Mesothelial cell of epicardium (in vitro differentiated cells): Measurements from ENCODE around the gene NFATC2. TPM values are rescaled to one million over a fixed set of nuclear protein-coding genes. Genes with fewer than 3 reads are reported as not detected.

Source experiments
- DNase-seq, 2 experiments: peaks; one replicate each; pipeline ENCODE4 v3.0.0; 2021; ENCODE audit warnings: low spot score in 2 of 2; ENCODE audit not compliant: unreplicated experiment in 2 of 2
- H3K27ac Mint-ChIP-seq: 2 replicates; pipeline ENCODE4 v1.8.0; 2021; ENCODE audit warnings: mixed read lengths
- H3K27me3 Mint-ChIP-seq: 2 replicates; pipeline ENCODE4 v1.8.0; 2021; ENCODE audit warnings: low read depth, mixed read lengths
- H3K36me3 Mint-ChIP-seq: 2 replicates; pipeline ENCODE4 v1.8.0; 2021; ENCODE audit warnings: mixed read lengths
- H3K4me1 Mint-ChIP-seq: 2 replicates; pipeline ENCODE4 v1.8.0; 2021; ENCODE audit warnings: mixed read lengths
- H3K4me3 Mint-ChIP-seq: 2 replicates; pipeline ENCODE4 v1.8.0; 2021; ENCODE audit warnings: mild to moderate bottlenecking, moderate library complexity, mixed read lengths
- H3K9me3 Mint-ChIP-seq: 2 replicates; pipeline ENCODE4 v1.8.0; 2021; ENCODE audit warnings: mixed read lengths
- CTCF ChIP-seq: fragments of 200-600 bp; sonication (generic); IDR thresholded peaks from one replicate; pipeline ENCODE4 v1.5.0; 2021; ENCODE audit warnings: antibody characterized with exemption; ENCODE audit not compliant: unreplicated experiment
- microRNA-seq: library from miRNA; unstranded; fragments of <30 nt; microRNA quantifications from one replicate; pipeline ENCODE4 v1.2.0, GENCODE V29; 2021; ENCODE audit warnings: inconsistent platforms, mixed read lengths
- total RNA-seq: library from RNA; stranded (reverse); gene quantifications from 3 replicates; pipeline ENCODE4 v1.2.1, GENCODE V29; 2021

Gene NFATC2
- total RNA-seq, 1 donor from 2014 or later, result 14.0 TPM

GRCh38 chr20:51337126-51337805 is 205.3 kb downstream of the NFATC2 start:
- no peak for DNase-seq
- Mint-ChIP-seq H3K4me3 (no peak overlapping the region), H3K9me3 (peaks cover 3% of the 10 kb centered on the region), H3K27ac (no peak overlapping the region), H3K36me3 (no peaks in the 10 kb centered on the region), H3K4me1 (peaks cover 7% of the 10 kb centered on the region), H3K27me3 (no peaks in the 10 kb centered on the region)
- TF ChIP-seq CTCF, result no peak

Small RNA genes within 50 kb of the gene (microRNA-seq; reads per million reads assigned to microRNA genes)
- 5.3 reads per million, percentile 21 among the genes with 10 or more reads in this experiment for gene MIR3194

Other genes starting within 250 kb of the NFATC2 start
- 77.1 to 80.0 TPM (median 79.1 TPM) in 3 replicates for gene ATP9A, start 225.7 kb upstream of the NFATC2 start, total RNA-seq